Suprapubic skin (tissue), 3 donors: ENCODE data around the gene ATP10B.

Experiments
- EP300 ChIP-seq: sonication (generic); formaldehyde crosslinking; IDR thresholded peaks from one replicate; pipeline ENCODE4 v1.6.1; 2017; ENCODE audit warnings: antibody characterized with exemption
- POLR2A ChIP-seq, 2 donors: fragments of 450-650 bp; IDR thresholded peaks; one replicate each; pipeline ENCODE4 v1.6.1; 2017; ENCODE audit warnings: antibody characterized with exemption in 2 of 2, mild to moderate bottlenecking in 2 of 2, moderate library complexity in 2 of 2
- TF ChIP-seq, protein P1 (sequence below), 2 donors: fragments of 200-600 bp in 1 of 2; fragments of 450-650 bp in 1 of 2; sonication (generic) in 1 of 2; IDR thresholded peaks; one replicate each; pipeline ENCODE4 v1.5.1; 2016 to 2019; ENCODE audit warnings: antibody characterized with exemption in 2 of 2, mild to moderate bottlenecking in 1 of 2, moderate library complexity in 1 of 2

DNA sequence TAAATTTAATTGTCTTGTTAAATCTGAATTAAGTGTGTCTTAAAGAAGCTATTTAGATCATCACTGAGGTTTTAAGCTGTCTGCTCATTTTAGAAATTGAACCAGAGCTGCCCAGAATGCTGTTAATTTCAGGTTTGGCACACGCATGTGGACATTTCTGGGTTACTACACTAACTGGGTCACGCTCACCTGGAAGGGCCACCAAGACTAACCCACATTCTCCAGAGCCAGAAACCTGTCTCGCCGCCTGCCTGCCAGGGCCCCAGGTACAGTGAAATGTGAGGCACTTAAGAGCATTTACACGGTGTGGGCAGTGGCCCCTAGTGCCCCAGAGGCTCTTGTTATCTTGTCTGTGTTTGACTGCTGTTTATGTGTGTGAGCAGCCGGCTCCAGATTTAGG lies 46.6 kb downstream of the ATP10B start:
- no peak for TF ChIP-seq POLR2A (IDR thresholded peaks at IDR 0.05)
- TF ChIP-seq, protein P1, sequence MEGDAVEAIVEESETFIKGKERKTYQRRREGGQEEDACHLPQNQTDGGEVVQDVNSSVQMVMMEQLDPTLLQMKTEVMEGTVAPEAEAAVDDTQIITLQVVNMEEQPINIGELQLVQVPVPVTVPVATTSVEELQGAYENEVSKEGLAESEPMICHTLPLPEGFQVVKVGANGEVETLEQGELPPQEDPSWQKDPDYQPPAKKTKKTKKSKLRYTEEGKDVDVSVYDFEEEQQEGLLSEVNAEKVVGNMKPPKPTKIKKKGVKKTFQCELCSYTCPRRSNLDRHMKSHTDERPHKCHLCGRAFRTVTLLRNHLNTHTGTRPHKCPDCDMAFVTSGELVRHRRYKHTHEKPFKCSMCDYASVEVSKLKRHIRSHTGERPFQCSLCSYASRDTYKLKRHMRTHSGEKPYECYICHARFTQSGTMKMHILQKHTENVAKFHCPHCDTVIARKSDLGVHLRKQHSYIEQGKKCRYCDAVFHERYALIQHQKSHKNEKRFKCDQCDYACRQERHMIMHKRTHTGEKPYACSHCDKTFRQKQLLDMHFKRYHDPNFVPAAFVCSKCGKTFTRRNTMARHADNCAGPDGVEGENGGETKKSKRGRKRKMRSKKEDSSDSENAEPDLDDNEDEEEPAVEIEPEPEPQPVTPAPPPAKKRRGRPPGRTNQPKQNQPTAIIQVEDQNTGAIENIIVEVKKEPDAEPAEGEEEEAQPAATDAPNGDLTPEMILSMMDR (IDR thresholded peaks at IDR 0.05), result no peak
- TF ChIP-seq EP300, result no peak
